NCI-H526 (cell line): Measurements from ENCODE around the gene ENO4.

Experiments used
- DNase-seq, 2 experiments: peaks; one replicate each; lab custom pipeline; 2025; lab: John Stamatoyannopoulos, UW

The ENO4 gene

DNA sequence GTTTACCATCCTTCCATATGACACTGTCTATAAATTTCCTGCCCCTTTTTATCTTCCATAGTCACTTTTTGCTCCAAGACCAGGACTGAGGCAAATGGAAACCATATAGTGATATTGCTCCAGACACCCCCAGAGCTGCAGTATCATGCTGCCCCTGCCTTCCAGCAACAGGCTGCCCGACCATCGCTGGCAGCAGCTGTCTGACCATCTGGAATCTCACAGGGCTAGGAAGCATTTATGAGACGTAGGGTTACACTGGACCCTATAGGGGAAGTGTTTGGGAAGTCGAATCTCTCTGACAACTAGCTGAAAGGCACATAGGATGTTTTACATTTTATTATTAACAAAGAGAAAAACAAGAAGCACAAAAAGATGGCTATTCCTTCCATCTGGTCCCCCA is 19.4 kb downstream of the ENO4 start:
- DNase-seq: no peak

- DNase-seq: no peak
These were observed 21.6 kb downstream of the ENO4 start for GRCh38 chr10:116870949-116871348.

DNA sequence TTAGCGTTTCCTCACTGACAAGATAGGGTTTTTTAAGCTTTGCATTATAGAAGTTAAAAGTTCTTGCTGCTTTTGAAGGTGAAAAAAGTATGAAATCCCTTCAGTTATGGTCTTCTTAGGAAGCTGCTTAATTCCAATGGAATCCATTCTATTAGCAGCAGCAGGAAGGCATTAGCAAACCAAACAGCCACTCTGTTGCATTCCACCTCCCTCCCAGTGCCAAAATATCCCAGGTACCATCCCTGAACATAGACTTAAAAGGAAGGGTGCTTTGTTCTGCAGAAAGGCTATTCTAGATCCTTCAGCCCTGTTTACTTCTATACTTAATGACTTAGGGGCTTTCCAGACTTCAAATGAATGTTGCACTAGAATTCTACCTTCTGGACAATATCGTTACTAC is 23.8 kb downstream of the ENO4 start:
- DNase-seq: no peak

DNA sequence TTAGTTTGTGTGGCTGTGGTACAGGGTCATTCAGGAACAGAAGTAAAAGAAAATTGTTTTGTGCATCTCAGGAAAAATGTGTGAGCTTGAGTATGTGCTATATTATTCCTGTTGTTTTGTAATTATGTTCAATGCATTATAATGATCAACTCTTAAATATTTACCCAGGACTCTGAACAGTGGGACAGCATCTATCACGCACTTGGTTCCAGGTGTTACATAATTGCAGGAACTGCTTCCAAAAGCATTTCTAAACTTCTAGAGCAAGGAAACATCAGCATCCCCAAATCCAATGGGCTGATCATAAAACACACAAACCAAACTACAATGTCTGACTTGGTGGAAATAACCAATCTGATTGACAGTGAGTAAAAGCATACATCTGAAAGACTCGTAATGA is 26.6 kb downstream of the ENO4 start:
- no peak for DNase-seq

- DNase-seq: no peak
These were observed 28.1 kb downstream of the ENO4 start for GRCh38 chr10:116877391-116877790.

DNA sequence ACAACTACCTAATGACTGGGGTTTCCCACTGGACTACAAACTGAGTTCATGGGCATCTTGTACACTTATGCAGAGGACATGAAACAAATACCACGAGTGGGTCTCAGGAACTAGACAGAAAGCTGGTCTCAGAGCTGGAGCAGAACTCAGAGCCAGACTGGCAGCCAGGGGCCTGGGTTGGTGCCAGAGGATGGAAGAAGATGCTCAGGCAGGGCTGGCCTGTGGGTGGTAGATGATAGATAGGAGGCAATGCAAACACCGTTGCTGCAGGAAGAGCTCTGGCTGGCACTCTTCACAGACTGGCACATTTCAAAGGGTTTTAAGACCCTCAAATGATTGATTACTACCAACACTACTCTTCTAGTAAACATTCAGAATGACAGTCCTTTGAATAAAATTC is 28.8 kb downstream of the ENO4 start:
- no peak for DNase-seq

GRCh38 chr10:116879817-116880216 is 30.5 kb downstream of the ENO4 start:
- no peak for DNase-seq

DNA sequence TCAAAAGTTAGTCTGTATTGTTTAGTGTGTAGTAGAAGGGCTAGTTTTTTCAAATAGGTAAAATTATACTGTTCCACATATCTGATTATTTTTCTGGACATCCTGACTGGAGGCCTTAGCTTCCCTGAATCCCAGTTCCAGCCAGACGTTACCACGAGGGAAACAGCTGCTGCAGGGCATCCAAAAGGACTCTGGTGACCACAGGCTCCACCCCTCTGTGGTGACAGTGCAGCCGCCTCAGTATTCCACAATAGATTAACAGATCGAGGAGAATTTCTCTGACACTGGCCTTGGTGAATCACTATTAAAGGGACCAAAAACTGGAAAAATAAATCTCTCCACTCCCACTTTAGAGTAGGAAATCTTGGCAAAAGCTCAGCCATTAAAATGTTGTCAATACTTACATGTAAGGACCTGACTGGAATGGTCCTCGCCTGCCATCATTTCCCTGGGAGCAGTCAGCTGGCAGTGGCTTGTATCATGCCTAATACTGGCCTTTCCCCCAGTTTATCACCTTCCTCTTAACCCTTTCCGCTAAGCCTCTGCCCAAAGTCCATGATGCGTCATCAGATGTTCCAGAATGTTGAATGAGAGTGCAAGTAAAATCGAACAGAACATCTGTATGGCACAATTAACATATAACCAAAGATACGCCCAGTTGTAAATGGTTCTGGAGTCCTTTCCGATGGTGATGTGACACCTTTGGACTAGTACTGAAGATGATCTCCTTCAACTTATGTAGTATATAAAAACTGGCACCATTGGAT is 31.6 kb downstream of the ENO4 start:
- no peak for DNase-seq

DNA sequence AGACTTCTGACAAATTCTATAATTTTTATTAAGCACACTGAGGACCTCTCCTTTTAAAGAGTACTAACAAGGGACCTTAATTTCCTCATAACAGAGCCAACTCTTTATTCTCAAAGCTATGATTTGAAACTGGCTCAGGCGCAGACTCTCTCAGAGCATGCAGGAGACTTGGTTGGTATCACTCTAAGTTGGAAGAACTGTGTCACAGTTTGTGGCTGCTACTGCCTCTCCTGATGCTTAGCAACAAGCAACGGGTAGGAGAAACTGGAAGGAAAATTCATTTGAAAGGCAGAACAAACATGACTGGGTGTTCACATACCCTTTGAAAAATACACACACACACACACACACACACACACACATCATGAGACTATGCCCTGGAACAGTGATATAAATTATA is 33.3 kb downstream of the ENO4 start:
- no peak for DNase-seq

DNA sequence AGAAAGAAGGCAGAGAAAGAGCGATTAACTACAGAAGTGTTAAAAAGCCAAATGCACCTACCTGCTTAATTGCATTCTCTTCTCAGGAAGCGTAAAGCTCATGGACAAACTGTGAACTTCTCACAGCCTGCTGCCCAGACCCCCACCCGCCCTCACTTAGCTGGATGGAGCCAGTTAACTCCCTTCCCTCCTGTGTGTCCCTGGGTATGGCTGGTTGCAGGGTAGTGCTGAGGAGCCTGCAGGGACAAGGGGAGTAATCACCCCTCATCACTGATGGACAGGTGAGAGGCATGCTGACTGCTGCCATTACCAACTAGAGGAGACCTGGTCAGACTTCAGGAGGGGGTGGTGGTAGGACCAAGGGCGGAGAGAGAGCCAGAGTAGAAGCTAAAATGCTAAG is 37.5 kb downstream of the ENO4 start:
- DNase-seq: no peak

- DNase-seq: no peak
These were observed 39.2 kb downstream of the ENO4 start for GRCh38 chr10:116888380-116889055.

DNA sequence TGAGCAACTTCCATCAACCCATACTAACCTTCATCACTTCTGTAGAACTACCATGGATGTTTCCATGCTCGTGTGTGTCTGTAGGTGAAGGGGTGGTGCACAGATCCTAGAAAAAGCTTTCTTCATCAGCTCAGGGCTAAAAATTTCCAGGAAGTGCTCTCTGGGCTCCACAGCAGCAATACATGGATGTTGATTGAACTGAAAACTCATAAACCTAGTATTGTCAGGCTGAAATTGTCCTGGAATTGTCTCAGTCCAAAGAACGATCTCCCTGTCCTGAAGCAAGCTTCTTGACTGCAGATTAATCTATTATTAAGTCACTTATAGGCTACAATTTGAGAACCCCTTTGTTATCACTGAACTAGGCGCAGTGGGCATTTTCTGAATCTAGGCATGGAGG is 39.8 kb downstream of the ENO4 start:
- DNase-seq: no peak

DNA sequence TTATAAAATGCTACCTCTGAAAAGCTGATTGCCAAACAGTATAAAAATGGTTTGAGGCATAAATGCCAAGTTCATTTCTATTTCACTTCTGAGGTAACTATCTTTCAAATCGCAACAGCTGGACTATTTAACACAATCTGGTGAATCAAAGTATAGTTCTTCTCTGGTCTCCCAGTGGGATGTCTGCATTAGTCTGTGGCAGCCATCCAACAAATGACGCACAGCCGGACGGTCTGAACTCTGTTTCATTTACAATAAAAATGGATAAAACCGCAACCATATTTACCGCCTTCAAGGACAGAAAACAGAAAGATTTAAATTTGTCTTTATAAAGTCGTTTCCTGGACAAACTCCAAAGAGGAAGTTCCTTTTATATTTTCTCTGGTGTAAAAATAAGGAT is 41.9 kb downstream of the ENO4 start:
- DNase-seq: no peak

GRCh38 chr10:116892907-116893685 is 43.8 kb downstream of the ENO4 start:
- no peak for DNase-seq

DNA sequence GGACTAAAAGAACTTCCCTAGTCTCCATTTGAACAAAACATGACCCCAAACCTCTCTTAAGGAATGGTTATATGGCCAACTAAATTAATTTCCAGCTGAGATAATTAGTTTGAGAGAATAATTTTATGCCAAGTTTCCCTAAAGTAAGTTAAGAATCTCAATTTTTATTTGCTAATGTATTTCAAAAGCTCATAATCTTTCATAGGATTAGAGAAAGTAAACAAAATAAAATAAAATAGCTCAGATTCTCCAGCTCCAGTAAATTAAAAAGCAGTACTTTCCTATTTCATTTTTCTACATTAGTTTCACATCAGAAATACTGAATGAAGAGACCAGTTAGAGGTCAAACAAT is 44.4 kb downstream of the ENO4 start:
- no peak for DNase-seq

GRCh38 chr10:116899626-116900025 is 50.3 kb downstream of the ENO4 start:
- no peak for DNase-seq

- no peak for DNase-seq
These were observed 56.5 kb downstream of the ENO4 start for GRCh38 chr10:116905845-116906210.

DNA sequence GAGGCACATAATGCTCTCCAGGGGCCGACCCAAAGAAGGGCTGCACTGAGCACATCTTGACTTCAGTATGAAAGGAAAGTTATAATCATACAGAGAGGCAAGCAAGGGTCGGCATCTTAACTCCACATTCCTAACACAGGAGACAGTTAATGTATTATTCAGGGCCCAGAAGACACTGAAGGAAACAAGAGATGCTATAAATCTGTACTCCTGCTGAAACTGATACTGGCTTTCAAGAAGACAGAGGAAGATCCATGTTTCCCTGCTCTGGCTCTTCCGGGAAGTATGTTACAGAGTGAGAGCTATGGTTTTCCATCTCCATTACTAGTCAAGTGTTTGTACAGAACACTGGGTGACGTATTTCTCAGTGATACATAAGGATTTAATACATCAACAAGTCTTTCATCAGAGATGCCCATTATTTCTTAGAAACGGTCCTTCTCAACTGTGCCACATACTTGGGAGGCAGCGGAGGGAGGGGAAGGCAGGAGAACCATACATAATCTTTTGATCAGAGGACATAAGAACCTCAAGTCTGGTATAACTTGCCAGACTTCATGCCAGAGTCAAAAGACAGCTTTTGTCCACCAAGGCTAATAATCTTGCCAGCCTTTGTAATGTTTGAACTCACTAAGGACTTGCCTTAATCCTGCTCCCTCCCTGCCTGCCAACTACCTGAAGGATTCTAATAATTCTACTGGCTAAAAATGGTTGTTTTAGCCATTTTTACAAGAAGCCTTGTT is 58.1 kb downstream of the ENO4 start:
- no peak for DNase-seq

GRCh38 chr10:116909307-116909706 is 60.0 kb downstream of the ENO4 start:
- no peak for DNase-seq

DNA sequence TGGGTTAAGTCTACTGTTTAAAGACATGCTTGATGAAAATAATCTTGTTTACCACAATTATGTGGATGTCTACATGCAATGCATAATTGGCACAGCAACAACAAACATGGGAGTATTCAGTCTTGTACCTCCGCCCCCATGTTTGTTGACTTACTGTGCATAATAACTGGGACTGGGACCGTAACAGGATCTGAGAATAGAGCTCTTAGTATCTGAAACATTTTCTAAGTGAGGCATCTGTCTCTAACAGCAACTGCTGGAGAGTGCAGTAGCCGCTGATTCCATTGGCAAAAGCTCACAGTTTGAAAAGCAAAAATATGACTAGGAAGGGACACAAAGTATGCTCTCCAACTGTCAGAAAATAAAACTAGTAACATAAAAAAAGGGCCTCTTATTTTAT is 61.6 kb downstream of the ENO4 start:
- no peak for DNase-seq

GRCh38 chr10:116912162-116912561 is 62.9 kb downstream of the ENO4 start:
- no peak for DNase-seq

- DNase-seq: no peak
These were observed 64.4 kb downstream of the ENO4 start for GRCh38 chr10:116913695-116914094.

- no peak for DNase-seq
These were observed 66.0 kb downstream of the ENO4 start for GRCh38 chr10:116915340-116915739.
